ENCODE results near the gene ZNF554. TPM values are rescaled to one million over a fixed set of nuclear protein-coding genes. Genes with fewer than 3 reads are reported as not detected.

Gene ZNF554
- total and polyA plus RNA-seq, 9 donors = 4.5 to 7.3 (median 5.4) TPM

- peaks cover 3% of the 10 kb centered on the region for H3K4me1 ChIP-seq (ENCODE audit: control insufficient read depth, insufficient read depth, low read length)
- peaks cover 82% of the 10 kb centered on the region for H3K36me3 ChIP-seq (ENCODE audit: control insufficient read depth, insufficient read depth, low read length)
- 96% methylated on average over 55 of the region's 56 CpGs for WGBS (ENCODE audit: insufficient coverage)
These were observed 12.1 kb upstream of the ZNF554 start for GRCh38 chr19:2807379-2808128.

DNA sequence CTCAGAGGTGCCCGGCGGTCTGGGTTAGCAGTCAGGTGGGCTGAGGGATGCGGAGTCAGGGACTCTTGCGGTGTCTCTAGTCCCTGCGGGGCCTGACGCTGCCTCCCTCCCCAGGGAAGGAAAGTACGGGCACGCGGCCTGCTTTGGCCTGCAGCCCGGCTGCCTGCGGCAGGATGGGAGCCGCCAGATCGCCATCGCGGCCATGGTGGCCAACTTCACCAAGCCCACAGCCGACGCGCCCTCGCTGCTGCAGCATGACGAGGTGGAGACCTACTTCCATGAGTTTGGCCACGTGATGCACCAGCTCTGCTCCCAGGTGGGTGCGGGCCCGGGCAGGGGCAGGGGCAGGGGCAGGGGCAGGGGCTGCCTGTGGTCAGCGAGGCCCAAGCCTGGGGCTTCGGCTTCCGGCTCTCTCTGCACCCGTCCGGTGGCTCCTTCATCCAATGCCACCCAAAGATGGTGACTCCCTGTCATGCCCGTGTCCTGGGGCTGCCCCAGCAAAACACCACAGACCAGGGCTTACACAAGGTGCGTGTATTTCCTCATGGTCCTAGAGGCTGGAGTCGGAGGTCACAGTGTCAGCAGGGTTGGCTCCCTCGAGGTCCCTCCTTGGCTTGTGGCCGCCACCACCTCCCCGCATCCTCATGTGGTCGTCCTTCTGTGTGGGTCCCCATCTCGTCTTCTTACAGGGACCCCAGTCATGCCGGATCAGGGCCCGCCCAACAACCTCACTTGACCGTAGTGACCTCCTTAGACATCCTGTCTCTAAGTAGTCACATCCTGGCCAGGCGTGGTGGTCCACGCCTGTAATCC is 11.3 kb upstream of the ZNF554 start:
- H3K36me3 ChIP-seq (ENCODE audit: control insufficient read depth, insufficient read depth, low read length) = peaks cover 83% of the 10 kb centered on the region
- H3K27ac ChIP-seq (ENCODE audit: low read length) = no peak overlapping the region
- peaks cover 3% of the 10 kb centered on the region for H3K4me1 ChIP-seq (ENCODE audit: control insufficient read depth, insufficient read depth, low read length)
- no peak overlapping the region for H3K4me3 ChIP-seq (ENCODE audit: low read length)
- 93% methylated on average over 38 of the region's 41 CpGs for WGBS (ENCODE audit: insufficient coverage)
- no peaks in the 10 kb centered on the region for H3K27me3 ChIP-seq (ENCODE audit: control insufficient read depth, insufficient read depth, low read length)
- DNase-seq = no peak
- H3K9me3 ChIP-seq (replicated peaks; ENCODE audit: control insufficient read depth, low read depth, low read length) = no peaks in the 10 kb centered on the region

More at GRCh38 chr19:2807379-2808128, 12.1 kb upstream of the ZNF554 start:
- Histone ChIP-seq H3K27ac (ENCODE audit: low read length) (no peak overlapping the region), H3K27me3 (ENCODE audit: control insufficient read depth, insufficient read depth, low read length) (no peaks in the 10 kb centered on the region), H3K4me3 (ENCODE audit: low read length) (no peak overlapping the region), H3K9me3 (replicated peaks; ENCODE audit: control insufficient read depth, low read depth, low read length) (no peaks in the 10 kb centered on the region)
- DNase-seq = no peak

- Histone ChIP-seq H3K36me3 (ENCODE audit: control insufficient read depth, insufficient read depth, low read length) (peaks cover 84% of the 10 kb centered on the region), H3K27ac (ENCODE audit: low read length) (no peak overlapping the region), H3K9me3 (replicated peaks; ENCODE audit: control insufficient read depth, low read depth, low read length) (no peaks in the 10 kb centered on the region), H3K4me1 (ENCODE audit: control insufficient read depth, insufficient read depth, low read length) (peaks cover 3% of the 10 kb centered on the region), H3K4me3 (ENCODE audit: low read length) (no peak overlapping the region), H3K27me3 (ENCODE audit: control insufficient read depth, insufficient read depth, low read length) (no peaks in the 10 kb centered on the region)
- WGBS (ENCODE audit: insufficient coverage) = 79% methylated on average over 37 of the region's 37 CpGs
- no peak for DNase-seq
These were observed 10.1 kb upstream of the ZNF554 start for GRCh38 chr19:2809387-2810140.

DNA sequence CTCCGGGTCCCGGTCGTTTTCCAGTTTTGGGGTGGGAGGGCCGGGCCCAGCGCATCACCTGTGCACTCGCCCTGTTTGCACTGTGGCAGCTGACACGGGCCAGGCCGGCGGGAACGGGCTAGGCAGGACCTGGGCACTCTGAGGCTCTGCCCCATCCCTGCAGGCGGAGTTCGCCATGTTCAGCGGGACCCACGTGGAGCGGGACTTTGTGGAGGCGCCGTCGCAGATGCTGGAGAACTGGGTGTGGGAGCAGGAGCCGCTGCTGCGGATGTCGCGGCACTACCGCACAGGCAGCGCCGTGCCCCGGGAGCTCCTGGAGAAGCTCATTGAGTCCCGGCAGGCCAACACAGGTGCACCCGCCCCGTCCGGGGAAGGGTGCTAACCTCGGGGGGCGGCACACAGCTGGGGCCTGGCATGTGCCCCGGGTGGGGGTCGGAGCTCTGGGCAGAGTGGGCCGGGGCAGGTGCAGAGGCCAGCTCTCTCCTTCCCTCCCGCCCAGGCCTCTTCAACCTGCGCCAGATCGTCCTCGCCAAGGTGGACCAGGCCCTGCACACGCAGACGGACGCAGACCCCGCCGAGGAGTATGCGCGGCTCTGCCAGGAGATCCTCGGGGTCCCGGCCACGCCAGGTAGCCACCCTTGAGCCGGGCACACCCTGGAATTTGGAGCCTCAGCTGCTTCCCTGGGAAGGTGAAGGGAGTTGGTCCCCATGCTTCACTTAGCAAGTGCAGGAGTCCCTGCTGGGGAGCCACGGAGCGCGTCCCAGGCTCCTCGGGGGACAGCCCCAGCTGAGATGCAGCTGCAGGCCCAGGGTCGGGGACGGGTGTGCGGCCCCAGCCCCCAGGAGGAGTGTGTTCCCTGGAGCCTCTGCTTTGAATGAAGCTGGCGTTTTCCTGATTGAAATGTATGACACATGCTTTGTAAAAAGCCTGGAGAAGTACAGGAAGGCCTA is 9.3 kb upstream of the ZNF554 start:
- no peaks in the 10 kb centered on the region for H3K9me3 ChIP-seq (replicated peaks; ENCODE audit: control insufficient read depth, low read depth, low read length)
- H3K27me3 ChIP-seq (ENCODE audit: control insufficient read depth, insufficient read depth, low read length) = no peaks in the 10 kb centered on the region
- peaks cover 77% of the 10 kb centered on the region for H3K36me3 ChIP-seq (ENCODE audit: control insufficient read depth, insufficient read depth, low read length)
- no peak overlapping the region for H3K27ac ChIP-seq (ENCODE audit: low read length)
- WGBS (ENCODE audit: insufficient coverage) = 92% methylated on average over 53 of the region's 58 CpGs
- H3K4me1 ChIP-seq (ENCODE audit: control insufficient read depth, insufficient read depth, low read length) = peaks cover 3% of the 10 kb centered on the region
- DNase-seq = no peak
- no peak overlapping the region for H3K4me3 ChIP-seq (ENCODE audit: low read length)

DNA sequence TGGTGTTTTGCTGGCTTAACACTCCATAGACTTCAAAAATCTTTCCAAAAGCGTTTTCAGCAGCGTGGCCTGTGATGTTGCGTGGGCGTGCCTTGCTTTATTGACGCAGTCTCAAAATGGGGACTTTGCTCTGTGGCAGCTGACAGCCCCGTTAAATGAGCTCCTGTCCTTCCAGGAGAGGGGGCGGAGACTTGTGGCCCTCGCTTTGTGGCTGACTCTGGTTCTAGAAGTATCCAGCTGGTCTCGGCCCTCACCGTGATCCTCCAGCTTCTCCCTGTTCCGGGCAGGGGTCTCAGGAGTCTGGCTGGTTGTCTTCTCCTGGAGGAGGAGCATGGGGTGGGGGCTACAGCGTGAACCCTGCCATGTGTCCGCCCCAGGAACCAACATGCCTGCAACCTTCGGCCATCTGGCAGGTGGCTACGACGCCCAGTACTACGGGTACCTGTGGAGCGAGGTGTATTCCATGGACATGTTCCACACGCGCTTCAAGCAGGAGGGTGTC is 8.4 kb upstream of the ZNF554 start:
- no peaks in the 10 kb centered on the region for H3K27me3 ChIP-seq (ENCODE audit: control insufficient read depth, insufficient read depth, low read length)
- no peak overlapping the region for H3K27ac ChIP-seq (ENCODE audit: low read length)
- WGBS (ENCODE audit: insufficient coverage) = 92% methylated on average over 18 of the region's 20 CpGs
- H3K4me3 ChIP-seq (ENCODE audit: low read length) = no peak overlapping the region
- DNase-seq = no peak
- peaks cover 71% of the 10 kb centered on the region for H3K36me3 ChIP-seq (ENCODE audit: control insufficient read depth, insufficient read depth, low read length)
- peaks cover 3% of the 10 kb centered on the region for H3K4me1 ChIP-seq (ENCODE audit: control insufficient read depth, insufficient read depth, low read length)
- H3K9me3 ChIP-seq (replicated peaks; ENCODE audit: control insufficient read depth, low read depth, low read length) = no peaks in the 10 kb centered on the region

DNA sequence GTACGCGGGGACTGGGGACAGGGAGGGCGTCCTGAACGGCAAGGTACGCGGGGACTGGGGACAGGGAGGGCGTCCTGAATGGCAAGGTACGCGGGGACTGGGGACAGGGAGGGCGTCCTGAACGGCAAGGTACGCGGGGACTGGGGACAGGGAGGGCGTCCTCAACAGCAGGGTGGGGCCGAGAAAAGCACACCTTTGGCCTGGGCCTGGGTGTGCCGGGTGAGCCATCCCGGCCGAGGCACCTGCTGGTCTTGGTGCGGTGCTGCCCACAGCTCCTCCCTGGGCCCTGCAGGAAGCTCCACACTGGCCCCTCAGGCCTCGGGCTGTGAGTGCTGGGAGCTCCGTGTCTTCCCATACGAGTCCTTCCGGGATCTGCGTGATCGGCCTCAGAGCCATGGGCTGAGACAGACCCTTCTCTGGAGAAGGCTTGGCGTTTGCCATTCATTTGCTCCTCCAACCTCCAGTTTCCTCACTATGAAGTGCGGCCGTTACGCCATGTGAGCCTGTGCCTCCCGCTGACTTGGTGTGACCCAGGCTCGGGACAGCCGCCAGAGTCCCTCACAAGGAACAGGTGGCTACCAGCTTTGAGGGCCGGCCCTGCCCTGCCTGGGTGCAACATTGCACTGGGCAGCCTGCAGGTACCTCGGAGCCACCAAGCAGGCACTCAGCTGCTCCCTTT is 7.8 kb upstream of the ZNF554 start:
- WGBS (ENCODE audit: insufficient coverage) = 90% methylated on average over 34 of the region's 34 CpGs
- H3K36me3 ChIP-seq (ENCODE audit: control insufficient read depth, insufficient read depth, low read length) = peaks cover 65% of the 10 kb centered on the region
- peaks cover 3% of the 10 kb centered on the region for H3K4me1 ChIP-seq (ENCODE audit: control insufficient read depth, insufficient read depth, low read length)
- no peak overlapping the region for H3K4me3 ChIP-seq (ENCODE audit: low read length)
- H3K27me3 ChIP-seq (ENCODE audit: control insufficient read depth, insufficient read depth, low read length) = no peaks in the 10 kb centered on the region
- peak; percentile 19 for DNase-seq
- no peaks in the 10 kb centered on the region for H3K9me3 ChIP-seq (replicated peaks; ENCODE audit: control insufficient read depth, low read depth, low read length)
- H3K27ac ChIP-seq (ENCODE audit: low read length) = no peak overlapping the region

DNA sequence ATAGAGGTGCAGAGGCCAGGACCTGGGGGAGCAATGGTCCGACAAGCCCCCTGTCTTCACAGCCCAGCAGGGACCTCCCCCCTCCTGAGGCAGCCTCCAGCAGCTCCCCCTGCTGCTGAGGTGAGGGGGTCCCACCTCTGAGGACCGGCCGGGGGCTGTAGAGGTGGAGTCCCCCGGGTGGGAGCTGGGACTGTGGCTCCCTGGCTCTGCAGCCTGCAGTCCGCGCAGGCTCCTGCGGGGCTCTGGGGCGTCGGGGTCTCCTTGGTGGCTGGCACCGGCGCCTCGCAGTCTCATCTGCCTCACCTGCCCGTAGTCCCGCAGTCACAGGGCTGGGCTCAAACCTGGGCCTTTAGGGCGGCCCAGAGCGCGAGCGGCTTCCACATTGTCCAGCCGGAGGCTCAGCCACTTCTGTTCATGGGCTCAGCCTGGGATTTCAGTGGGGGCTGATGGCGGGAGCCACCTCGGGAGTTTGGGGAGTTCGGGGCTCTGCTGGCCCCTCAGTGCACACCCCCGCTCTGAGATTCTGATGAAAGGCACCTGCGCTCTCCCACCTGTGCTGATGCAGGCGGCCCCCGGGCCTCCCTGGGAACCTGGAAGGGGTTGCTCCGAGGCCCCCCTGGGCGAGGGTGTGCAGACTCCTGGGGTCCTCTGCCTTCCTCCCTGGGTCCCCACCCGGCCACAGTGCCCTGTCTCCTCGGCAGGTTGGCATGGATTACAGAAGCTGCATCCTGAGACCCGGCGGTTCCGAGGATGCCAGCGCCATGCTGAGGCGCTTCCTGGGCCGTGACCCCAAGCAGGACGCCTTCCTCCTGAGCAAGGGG is 7.0 kb upstream of the ZNF554 start:
- H3K4me3 ChIP-seq (ENCODE audit: low read length) = no peak overlapping the region
- H3K27ac ChIP-seq (ENCODE audit: low read length) = no peak overlapping the region
- H3K27me3 ChIP-seq (ENCODE audit: control insufficient read depth, insufficient read depth, low read length) = no peaks in the 10 kb centered on the region
- no peak for DNase-seq
- 90% methylated on average over 36 of the region's 37 CpGs for WGBS (ENCODE audit: insufficient coverage)
- peaks cover 3% of the 10 kb centered on the region for H3K4me1 ChIP-seq (ENCODE audit: control insufficient read depth, insufficient read depth, low read length)
- H3K9me3 ChIP-seq (replicated peaks; ENCODE audit: control insufficient read depth, low read depth, low read length) = no peaks in the 10 kb centered on the region
- peaks cover 58% of the 10 kb centered on the region for H3K36me3 ChIP-seq (ENCODE audit: control insufficient read depth, insufficient read depth, low read length)

GRCh38 chr19:2813235-2814160 is 6.2 kb upstream of the ZNF554 start:
- peaks cover 51% of the 10 kb centered on the region for H3K36me3 ChIP-seq (ENCODE audit: control insufficient read depth, insufficient read depth, low read length)
- no peaks in the 10 kb centered on the region for H3K9me3 ChIP-seq (replicated peaks; ENCODE audit: control insufficient read depth, low read depth, low read length)
- H3K4me1 ChIP-seq (ENCODE audit: control insufficient read depth, insufficient read depth, low read length) = peaks cover 3% of the 10 kb centered on the region
- no peak for DNase-seq
- WGBS (ENCODE audit: insufficient coverage) = 82% methylated on average over 28 of the region's 35 CpGs
- H3K4me3 ChIP-seq (ENCODE audit: low read length) = no peak overlapping the region
- no peaks in the 10 kb centered on the region for H3K27me3 ChIP-seq (ENCODE audit: control insufficient read depth, insufficient read depth, low read length)
- no peak overlapping the region for H3K27ac ChIP-seq (ENCODE audit: low read length)

All from muscle of leg (tissue), 11 donors.